GM12865 (cell line): ENCODE data around the gene NCBP3.

Experiments
- DNase-seq: peaks from one replicate; pipeline ENCODE4 v3.0.0; 2010; ENCODE audit warnings: low read depth
- H3K4me3 ChIP-seq: 2 replicates; pipeline ENCODE4 v1.5.1; 2011; ENCODE audit warnings: mild to moderate bottlenecking, low read depth, low read length, control low read depth
- CTCF ChIP-seq: IDR thresholded peaks from 2 replicates; pipeline ENCODE4 v1.5.1; 2011; ENCODE audit warnings: low read length, control low read depth, low read depth, inconsistent platforms; ENCODE audit not compliant: insufficient read depth; ENCODE audit errors: missing control alignments

NCBP3 gene

GRCh38 chr17:3892095-3892998, 46.3 kb upstream of the NCBP3 start:
- peak; percentile 45 for DNase-seq
- no peak for TF ChIP-seq CTCF
- H3K4me3 ChIP-seq, result peak overlapping the region; percentile 56

GRCh38 chr17:3891626-3892094, 45.6 kb upstream of the NCBP3 start:
- no peak overlapping the region for H3K4me3 ChIP-seq
- no peak for DNase-seq
- TF ChIP-seq CTCF, result no peak

GRCh38 chr17:3890878-3891219, 44.8 kb upstream of the NCBP3 start:
- no peak overlapping the region for H3K4me3 ChIP-seq

GRCh38 chr17:3890082-3890877, 44.2 kb upstream of the NCBP3 start:
- H3K4me3 ChIP-seq, result no peak overlapping the region
- TF ChIP-seq CTCF, result no peak
- no peak for DNase-seq

More at GRCh38 chr17:3890878-3891219, 44.8 kb upstream of the NCBP3 start:
- no peak for TF ChIP-seq CTCF
- DNase-seq, result no peak

GRCh38 chr17:3889325-3890012, 43.4 kb upstream of the NCBP3 start:
- no peak overlapping the region for H3K4me3 ChIP-seq
- no peak for DNase-seq
- TF ChIP-seq CTCF, result no peak

GRCh38 chr17:3888343-3889171, 42.5 kb upstream of the NCBP3 start:
- no peak for TF ChIP-seq CTCF
- DNase-seq, result no peak
- H3K4me3 ChIP-seq, result no peak overlapping the region
